SKM-1 treated with dmso at 0.1 percent for 144 hours (cell line): ENCODE measurements around the gene GOLGA6L10.
"Not testable (repeated sequence)": the region's sequence is repeated elsewhere in the genome, so short reads cannot be mapped to it uniquely, and the experiment has no call there.

Experiments
- DNase-seq: peaks from one replicate; lab custom pipeline; 2025; ENCODE audit not compliant: unreplicated experiment; lab: John Stamatoyannopoulos, UW

The GOLGA6L10 gene

GRCh38 chr15:82300883-82301282 lies 48.4 kb downstream of the GOLGA6L10 start:
- no peak for DNase-seq

GRCh38 chr15:82300326-82300725 lies 48.9 kb downstream of the GOLGA6L10 start:
- not testable (repeated sequence) for DNase-seq

GRCh38 chr15:82299511-82299914 lies 49.8 kb downstream of the GOLGA6L10 start:
- DNase-seq = not testable (repeated sequence)

GRCh38 chr15:82298520-82298919 lies 50.8 kb downstream of the GOLGA6L10 start:
- DNase-seq = no peak

GRCh38 chr15:82298032-82298431 lies 51.2 kb downstream of the GOLGA6L10 start:
- no peak for DNase-seq

- DNase-seq = no peak
These were observed 51.7 kb downstream of the GOLGA6L10 start for GRCh38 chr15:82297546-82297945.

DNA sequence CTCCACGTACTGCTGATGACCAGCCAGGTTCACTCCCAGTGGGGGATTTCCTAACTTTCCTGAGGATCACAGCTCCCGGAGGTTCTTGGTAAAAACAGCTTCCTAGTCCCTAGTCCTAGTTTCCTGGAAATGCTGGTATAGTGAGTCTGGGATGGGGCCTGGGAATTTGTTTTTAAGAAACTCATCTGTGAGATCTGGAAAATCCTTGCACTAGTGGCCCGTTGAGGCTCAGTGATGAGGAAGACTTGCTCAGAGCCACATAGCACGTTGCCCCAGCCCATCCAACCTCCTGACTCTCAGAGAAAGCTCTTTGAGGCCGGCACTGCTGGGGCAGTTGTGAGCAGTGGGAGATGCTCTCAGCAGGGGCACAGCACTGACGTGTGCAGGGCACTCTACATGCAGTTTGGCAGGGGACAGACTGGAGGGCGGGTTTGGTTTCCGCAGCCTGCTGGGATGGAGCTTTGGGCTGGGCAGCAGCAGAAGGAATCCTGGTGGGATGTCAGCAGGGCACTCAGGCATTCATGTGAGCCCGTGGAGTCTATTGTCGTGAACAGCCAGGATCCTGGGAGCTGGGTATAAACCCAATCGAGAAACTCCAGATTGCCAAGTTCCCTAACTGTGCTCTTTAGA lies 55.1 kb downstream of the GOLGA6L10 start:
- DNase-seq = no peak

- DNase-seq = no peak
These were observed 57.0 kb downstream of the GOLGA6L10 start for GRCh38 chr15:82292271-82292670.
